Thyroid gland (tissue), 4 donors: Measurements from ENCODE around the gene HAP1.
"Not testable (repeated sequence)": the region's sequence is repeated elsewhere in the genome, so short reads cannot be mapped to it uniquely, and the experiment has no call there.

Experiments used
- POLR2A ChIP-seq, 2 donors: fragments of 450-650 bp; IDR thresholded peaks; one replicate each; pipeline ENCODE4 v1.6.1; 2017; ENCODE audit warnings: antibody characterized with exemption in 2 of 2, mild to moderate bottlenecking in 2 of 2, moderate library complexity in 1 of 2
- TF ChIP-seq, protein P1 (sequence below), 6 experiments: fragments of 200-600 bp in 3 of 6; fragments of 450-650 bp in 3 of 6; sonication (generic) in 3 of 6; IDR thresholded peaks; one replicate each; pipeline ENCODE4 v1.5.1; 2016 to 2019; ENCODE audit warnings: antibody characterized with exemption in 6 of 6, mild to moderate bottlenecking in 2 of 6, inconsistent platforms in 1 of 6, moderate library complexity in 1 of 6

DNA sequence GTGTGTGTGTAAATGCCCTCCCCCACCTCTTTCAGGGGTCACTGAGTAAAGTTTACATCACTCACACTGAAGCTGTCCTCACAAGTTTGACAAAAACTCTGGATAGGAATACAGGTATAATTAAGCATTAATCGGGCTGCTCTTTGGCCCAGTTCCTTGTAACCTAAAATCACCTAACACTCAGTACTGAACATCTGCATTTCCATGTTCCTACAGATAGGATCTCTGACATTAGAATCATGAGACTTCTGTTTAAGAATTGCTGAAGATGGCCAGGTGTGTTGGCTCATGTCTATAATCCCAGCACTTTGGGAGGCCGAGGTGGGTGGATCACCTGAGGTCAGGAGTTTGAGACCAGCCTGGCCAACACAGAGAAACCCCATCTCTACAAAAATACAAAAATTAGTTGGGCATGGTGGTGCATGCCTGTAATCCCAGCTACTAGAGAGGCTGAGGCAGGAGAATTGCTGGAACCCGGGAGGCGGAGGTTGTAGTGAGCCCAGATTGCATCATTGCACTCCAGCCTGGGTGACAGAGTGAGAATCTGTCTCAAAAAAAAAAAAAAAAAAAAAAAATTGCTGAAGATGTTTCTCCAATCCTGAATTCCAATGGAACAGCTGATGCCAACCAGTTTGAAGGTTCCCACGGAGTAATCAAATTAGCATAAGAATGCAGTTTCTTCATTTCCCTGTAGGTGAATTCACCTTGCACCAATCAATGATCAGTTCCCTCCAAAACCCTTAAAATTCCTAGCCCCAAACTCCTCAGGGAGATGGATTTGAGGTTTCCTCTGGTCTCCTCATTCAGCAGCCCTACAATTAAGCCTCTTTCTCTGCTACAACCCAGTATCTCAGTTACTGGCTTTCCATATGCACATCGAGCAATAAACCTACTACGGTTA lies 59.0 kb downstream of the HAP1 start:
- not testable (repeated sequence) for TF ChIP-seq POLR2A (IDR thresholded peaks at IDR 0.05)
- TF ChIP-seq, protein P1, sequence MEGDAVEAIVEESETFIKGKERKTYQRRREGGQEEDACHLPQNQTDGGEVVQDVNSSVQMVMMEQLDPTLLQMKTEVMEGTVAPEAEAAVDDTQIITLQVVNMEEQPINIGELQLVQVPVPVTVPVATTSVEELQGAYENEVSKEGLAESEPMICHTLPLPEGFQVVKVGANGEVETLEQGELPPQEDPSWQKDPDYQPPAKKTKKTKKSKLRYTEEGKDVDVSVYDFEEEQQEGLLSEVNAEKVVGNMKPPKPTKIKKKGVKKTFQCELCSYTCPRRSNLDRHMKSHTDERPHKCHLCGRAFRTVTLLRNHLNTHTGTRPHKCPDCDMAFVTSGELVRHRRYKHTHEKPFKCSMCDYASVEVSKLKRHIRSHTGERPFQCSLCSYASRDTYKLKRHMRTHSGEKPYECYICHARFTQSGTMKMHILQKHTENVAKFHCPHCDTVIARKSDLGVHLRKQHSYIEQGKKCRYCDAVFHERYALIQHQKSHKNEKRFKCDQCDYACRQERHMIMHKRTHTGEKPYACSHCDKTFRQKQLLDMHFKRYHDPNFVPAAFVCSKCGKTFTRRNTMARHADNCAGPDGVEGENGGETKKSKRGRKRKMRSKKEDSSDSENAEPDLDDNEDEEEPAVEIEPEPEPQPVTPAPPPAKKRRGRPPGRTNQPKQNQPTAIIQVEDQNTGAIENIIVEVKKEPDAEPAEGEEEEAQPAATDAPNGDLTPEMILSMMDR (IDR thresholded peaks at IDR 0.05): not testable (repeated sequence)
